ENCODE data around the gene SPSB2. TPM values are rescaled to one million over a fixed set of nuclear protein-coding genes. Genes with fewer than 3 reads are reported as not detected.

The SPSB2 gene
- total and polyA plus RNA-seq, 9 of the 15 experiments (the other 6 are each of a cell fraction or from before 2014, with no cell fraction given): 0.10 to 10.6 (median 1.9) TPM

DNA sequence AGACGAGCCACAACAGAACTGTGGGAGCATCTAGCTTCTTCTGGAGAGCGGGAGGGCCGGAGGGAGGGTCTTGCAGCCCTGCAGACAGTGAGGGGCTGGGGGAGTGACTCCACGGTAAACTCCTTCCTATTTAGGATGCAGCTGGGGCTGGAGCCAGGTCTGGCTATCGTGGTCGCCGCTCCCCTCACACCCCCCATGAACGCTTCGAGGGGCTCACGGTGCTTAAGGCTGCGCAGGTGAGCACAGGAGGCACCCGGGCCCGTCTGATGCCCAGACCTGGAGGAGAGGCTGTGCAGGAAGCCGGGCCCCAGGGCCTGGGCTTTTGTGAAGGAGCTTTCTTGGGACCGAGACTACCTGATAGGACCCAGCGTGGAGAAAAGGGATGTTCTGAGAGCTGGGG is 36.3 kb downstream of the SPSB2 start (continued):
- TF ChIP-seq XRCC5 (IDR thresholded peaks at IDR 0.05; ENCODE audit: low read depth, low read length) (no peak), GABPB2 (CRISPR knock-in tag; conservative IDR thresholded peaks at IDR 0.05) (no peak), ZNF696 (CRISPR knock-in tag; conservative IDR thresholded peaks at IDR 0.05) (no peak), CEBPB (tag; IDR thresholded peaks at IDR 0.05) (no peak), PHF21A (IDR thresholded peaks at IDR 0.05; ENCODE audit: borderline replicate concordance, low read depth) (no peak), IRF2 (CRISPR knock-in tag; IDR thresholded peaks at IDR 0.05) (no peak), ZNF778 (CRISPR knock-in tag; IDR thresholded peaks at IDR 0.05) (no peak), E2F3 (CRISPR knock-in tag; IDR thresholded peaks at IDR 0.05) (no peak), ERF (CRISPR knock-in tag; IDR thresholded peaks at IDR 0.05) (no peak), NR2C2 (CRISPR knock-in tag; IDR thresholded peaks at IDR 0.05) (no peak), NR2C2 (tag; IDR thresholded peaks at IDR 0.05) (no peak), CTCFL (IDR thresholded peaks at IDR 0.05; ENCODE audit: borderline replicate concordance, insufficient read depth, low read depth, low read length, poor library complexity, severe bottlenecking) (no peak), MCM3 (IDR thresholded peaks at IDR 0.05) (no peak), MEF2A (IDR thresholded peaks at IDR 0.05; ENCODE audit: control insufficient read depth, low read depth, low read length) (no peak), SNRNP70 (optimal IDR thresholded peaks at IDR 0.05; ENCODE audit: low read depth, low read length) (no peak)
- TF ChIP-seq, protein P1, sequence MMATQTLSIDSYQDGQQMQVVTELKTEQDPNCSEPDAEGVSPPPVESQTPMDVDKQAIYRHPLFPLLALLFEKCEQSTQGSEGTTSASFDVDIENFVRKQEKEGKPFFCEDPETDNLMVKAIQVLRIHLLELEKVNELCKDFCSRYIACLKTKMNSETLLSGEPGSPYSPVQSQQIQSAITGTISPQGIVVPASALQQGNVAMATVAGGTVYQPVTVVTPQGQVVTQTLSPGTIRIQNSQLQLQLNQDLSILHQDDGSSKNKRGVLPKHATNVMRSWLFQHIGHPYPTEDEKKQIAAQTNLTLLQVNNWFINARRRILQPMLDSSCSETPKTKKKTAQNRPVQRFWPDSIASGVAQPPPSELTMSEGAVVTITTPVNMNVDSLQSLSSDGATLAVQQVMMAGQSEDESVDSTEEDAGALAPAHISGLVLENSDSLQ (IDR thresholded peaks at IDR 0.05): no peak

Measured in K562 (cell line).